Fibroblast of lung (primary cell): ENCODE measurements around the gene SENP1. TPM values are rescaled to one million over a fixed set of nuclear protein-coding genes. Genes with fewer than 3 reads are reported as not detected.

ENCODE experiments used
- DNase-seq, 2 donors: peaks; one replicate each; pipeline versions ENCODE4 v3.0.0 to v3.0.0-alpha.2; 2010; ENCODE audit warnings: low read depth in 2 of 2
- H2AFZ ChIP-seq: 2 replicates; pipeline ENCODE4 v1.5.1; 2012; ENCODE audit warnings: low read length, control low read depth, inconsistent platforms
- H3K27ac ChIP-seq: 2 replicates; pipeline ENCODE4 v1.5.1; 2011; ENCODE audit warnings: low read length, control low read depth; ENCODE audit not compliant: insufficient read depth
- H3K27me3 ChIP-seq: 2 replicates; pipeline ENCODE4 v1.5.1; 2011; ENCODE audit warnings: mild to moderate bottlenecking, low read length; ENCODE audit not compliant: control insufficient read depth, insufficient read depth
- H3K36me3 ChIP-seq: 2 replicates; pipeline ENCODE4 v1.5.1; 2011; ENCODE audit warnings: low read length; ENCODE audit not compliant: control insufficient read depth, insufficient read depth
- H3K4me1 ChIP-seq: 2 replicates; pipeline ENCODE4 v1.5.1; 2011; ENCODE audit warnings: low read length; ENCODE audit not compliant: control insufficient read depth, insufficient read depth; ENCODE audit errors: extremely low read depth
- H3K4me2 ChIP-seq: 2 replicates; pipeline ENCODE4 v1.5.1; 2011; ENCODE audit warnings: low read length, control low read depth; ENCODE audit not compliant: insufficient read depth; ENCODE audit errors: extremely low read depth
- H3K4me3 ChIP-seq, 4 experiments: fragments of 200-600 bp in 1 of 4; sonication (generic) in 1 of 4; replicated peaks in 1 of 4; 2 replicates each; pipeline ENCODE4 v1.5.1; 2011 to 2016; ENCODE audit warnings: low read length in 4 of 4, low read depth in 3 of 4, mild to moderate bottlenecking in 3 of 4, control low read depth in 2 of 4, inconsistent platforms in 1 of 4, mixed read lengths in 1 of 4; ENCODE audit not compliant: insufficient read depth in 1 of 4; ENCODE audit errors: control extremely low read depth in 1 of 4
- H3K79me2 ChIP-seq: 2 replicates; pipeline ENCODE4 v1.5.1; 2012; ENCODE audit warnings: mild to moderate bottlenecking, low read length, inconsistent platforms; ENCODE audit not compliant: control insufficient read depth, insufficient read depth
- H3K9ac ChIP-seq: 2 replicates; pipeline ENCODE4 v1.5.1; 2011; ENCODE audit warnings: mild to moderate bottlenecking, low read length, control low read depth; ENCODE audit not compliant: insufficient read depth
- H3K9me3 ChIP-seq: 2 replicates; pipeline ENCODE4 v1.5.1; 2012; ENCODE audit warnings: low read depth, low read length; ENCODE audit not compliant: control insufficient read depth, insufficient read depth
- H4K20me1 ChIP-seq: 2 replicates; pipeline ENCODE4 v1.5.1; 2011; ENCODE audit warnings: low read length; ENCODE audit not compliant: control insufficient read depth, insufficient read depth; ENCODE audit errors: extremely low read depth
- CTCF ChIP-seq, 2 donors: IDR thresholded peaks in 1 of 2; conservative IDR thresholded peaks in 1 of 2; 1 replicate in 1 of 2; 2 replicates in 1 of 2; pipeline ENCODE4 v1.5.1; 2011 to 2012; ENCODE audit warnings: low read length in 2 of 2, control low read depth in 1 of 2, inconsistent platforms in 1 of 2, low read depth in 1 of 2, mild to moderate bottlenecking in 1 of 2
- EZH2 ChIP-seq: IDR thresholded peaks from 2 replicates; pipeline ENCODE4 v1.5.1; 2012; ENCODE audit warnings: low read length, control low read depth, mild to moderate bottlenecking; ENCODE audit errors: missing control alignments
- polyA plus RNA-seq, 2 donors: library from polyadenylated mRNA; depleted of rRNA in 1 of 2; stranded (reverse) in 1 of 2; unstranded in 1 of 2; fragments of >200 nt; gene quantifications; 2 replicates each; pipeline ENCODE4 v1.2.1, GENCODE V29; 2011 to 2012; ENCODE audit warnings: missing spikeins in 1 of 2
- total RNA-seq: library from RNA; depleted of rRNA; stranded (reverse); fragments of >200 nt; gene quantifications from 2 replicates; pipeline ENCODE4 v1.2.1, GENCODE V29; 2014

Gene SENP1
- total and polyA plus RNA-seq, 2 donors (not counting 1 experiment from before 2014, with no cell fraction given) = 14.7 to 17.9 TPM

GRCh38 chr12:48071808-48072207 is 34.1 kb downstream of the SENP1 start:
- Histone ChIP-seq H4K20me1 (no peaks in the 10 kb centered on the region), H3K36me3 (no peaks in the 10 kb centered on the region), H3K4me1 (no peaks in the 10 kb centered on the region), H3K9me3 (no peaks in the 10 kb centered on the region), H3K79me2 (no peaks in the 10 kb centered on the region), H3K4me3 (no peak overlapping the region), H3K27me3 (no peaks in the 10 kb centered on the region), H3K4me2 (no peak overlapping the region), H2AFZ (no peak overlapping the region), H3K27ac (no peak overlapping the region), H3K9ac (no peak overlapping the region)
- TF ChIP-seq EZH2 (no peak), CTCF (conservative IDR thresholded peaks at IDR 0.05 in 1 of 2, IDR thresholded peaks at IDR 0.05 in 1 of 2; ENCODE audit: low read depth in 1 of 2, low read length in 2 of 2) (no peak)
- DNase-seq = no peak

GRCh38 chr12:48070731-48071130 is 35.1 kb downstream of the SENP1 start:
- Histone ChIP-seq H3K27ac (no peak overlapping the region), H2AFZ (no peak overlapping the region), H3K4me1 (no peaks in the 10 kb centered on the region), H3K4me2 (no peak overlapping the region), H3K9ac (no peak overlapping the region), H4K20me1 (no peaks in the 10 kb centered on the region), H3K4me3 (no peak overlapping the region), H3K27me3 (no peaks in the 10 kb centered on the region), H3K36me3 (no peaks in the 10 kb centered on the region), H3K9me3 (no peaks in the 10 kb centered on the region), H3K79me2 (no peaks in the 10 kb centered on the region)
- TF ChIP-seq EZH2 (no peak), CTCF (conservative IDR thresholded peaks at IDR 0.05 in 1 of 2, IDR thresholded peaks at IDR 0.05 in 1 of 2; ENCODE audit: low read depth in 1 of 2, low read length in 2 of 2) (no peak)
- DNase-seq = no peak

GRCh38 chr12:48070033-48070432 is 35.8 kb downstream of the SENP1 start:
- Histone ChIP-seq H3K9me3 (no peaks in the 10 kb centered on the region), H3K9ac (no peak overlapping the region), H3K36me3 (no peaks in the 10 kb centered on the region), H4K20me1 (no peaks in the 10 kb centered on the region), H3K27me3 (no peaks in the 10 kb centered on the region), H2AFZ (no peak overlapping the region), H3K27ac (no peak overlapping the region), H3K4me1 (no peaks in the 10 kb centered on the region), H3K4me3 (no peak overlapping the region), H3K4me2 (no peak overlapping the region), H3K79me2 (no peaks in the 10 kb centered on the region)
- TF ChIP-seq EZH2 (no peak), CTCF (conservative IDR thresholded peaks at IDR 0.05 in 1 of 2, IDR thresholded peaks at IDR 0.05 in 1 of 2; ENCODE audit: low read depth in 1 of 2, low read length in 2 of 2) (no peak)
- no peak for DNase-seq
